ENCODE data around the gene KCNK17.

KCNK17 gene

DNA sequence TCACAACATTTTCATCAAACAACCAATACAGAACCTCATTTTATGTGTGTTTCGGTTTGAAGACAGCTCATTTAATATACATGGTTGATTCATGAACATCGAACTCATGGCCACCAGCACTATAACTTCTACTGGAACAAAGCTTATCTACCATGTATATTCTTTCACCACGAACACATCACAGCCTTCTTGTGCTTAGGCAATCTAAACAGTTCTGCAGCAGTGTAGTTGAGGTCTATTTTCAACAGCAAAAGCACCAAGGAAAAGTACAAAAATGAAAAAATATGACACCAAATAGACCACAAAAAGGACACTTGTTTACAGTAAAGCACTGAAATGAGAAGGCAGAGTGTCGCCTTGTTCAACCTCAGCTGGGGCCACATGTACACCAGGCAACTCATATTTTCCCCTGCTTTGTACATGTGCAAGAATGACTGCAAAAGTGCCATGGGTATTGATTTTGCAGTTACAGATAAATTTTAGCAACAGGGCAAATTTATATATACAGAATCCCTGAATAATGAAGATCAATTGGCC lies 59.2 kb downstream of the KCNK17 start:
- no peaks in the 10 kb centered on the region for H3K9me2 ChIP-seq (replicated peaks; ENCODE audit: low read depth, low read length)
- no peaks in the 10 kb centered on the region for H3K79me2 ChIP-seq (ENCODE audit: insufficient read depth, low read length)
- H3K9ac ChIP-seq (ENCODE audit: low read depth, low read length, poor library complexity, severe bottlenecking) = no peak overlapping the region
- no peaks in the 10 kb centered on the region for H3K27me3 ChIP-seq (ENCODE audit: insufficient read depth, low read length, poor library complexity, severe bottlenecking)
- H3K36me3 ChIP-seq (ENCODE audit: insufficient read depth, low read length) = no peaks in the 10 kb centered on the region
- no peaks in the 10 kb centered on the region for H3F3A ChIP-seq (ENCODE audit: low read depth)
- TF ChIP-seq CTCF (conservative IDR thresholded peaks at IDR 0.05; ENCODE audit: low read length) = no peak
- no peak for TF ChIP-seq EZH2phosphoT487 (IDR thresholded peaks at IDR 0.05; ENCODE audit: borderline replicate concordance)
- H3K4me3 ChIP-seq (ENCODE audit: low read length, poor library complexity, severe bottlenecking) = no peak overlapping the region
- no peaks in the 10 kb centered on the region for H3K9me3 ChIP-seq (ENCODE audit: insufficient read depth, low read depth, low read length)
- no peak overlapping the region for H2AFZ ChIP-seq (ENCODE audit: low read length)
- H3K4me1 ChIP-seq (ENCODE audit: insufficient read depth, low read length, poor library complexity, severe bottlenecking) = peaks cover 5% of the 10 kb centered on the region
- H3K4me2 ChIP-seq (ENCODE audit: low read depth, low read length, poor library complexity, severe bottlenecking) = no peak overlapping the region
- H4K20me1 ChIP-seq (ENCODE audit: insufficient read depth, low read length, poor library complexity, severe bottlenecking) = no peaks in the 10 kb centered on the region

GRCh38 chr6:39251406-39251805 lies 62.8 kb downstream of the KCNK17 start:
- no peaks in the 10 kb centered on the region for H3F3A ChIP-seq (ENCODE audit: low read depth)
- H2AFZ ChIP-seq (ENCODE audit: low read length) = no peak overlapping the region
- no peak for TF ChIP-seq CTCF (conservative IDR thresholded peaks at IDR 0.05; ENCODE audit: low read length)
- TF ChIP-seq EZH2phosphoT487 (IDR thresholded peaks at IDR 0.05; ENCODE audit: borderline replicate concordance) = no peak
- no peaks in the 10 kb centered on the region for H3K36me3 ChIP-seq (ENCODE audit: insufficient read depth, low read length)
- H3K9me2 ChIP-seq (replicated peaks; ENCODE audit: low read depth, low read length) = no peaks in the 10 kb centered on the region
- no peak overlapping the region for H3K4me3 ChIP-seq (ENCODE audit: low read length, poor library complexity, severe bottlenecking)
- no peaks in the 10 kb centered on the region for H4K20me1 ChIP-seq (ENCODE audit: insufficient read depth, low read length, poor library complexity, severe bottlenecking)
- H3K4me2 ChIP-seq (ENCODE audit: low read depth, low read length, poor library complexity, severe bottlenecking) = no peak overlapping the region
- peaks cover 3% of the 10 kb centered on the region for H3K4me1 ChIP-seq (ENCODE audit: insufficient read depth, low read length, poor library complexity, severe bottlenecking)
- no peaks in the 10 kb centered on the region for H3K27me3 ChIP-seq (ENCODE audit: insufficient read depth, low read length, poor library complexity, severe bottlenecking)
- no peaks in the 10 kb centered on the region for H3K9me3 ChIP-seq (ENCODE audit: insufficient read depth, low read depth, low read length)
- no peaks in the 10 kb centered on the region for H3K79me2 ChIP-seq (ENCODE audit: insufficient read depth, low read length)
- no peak overlapping the region for H3K9ac ChIP-seq (ENCODE audit: low read depth, low read length, poor library complexity, severe bottlenecking)

DNA sequence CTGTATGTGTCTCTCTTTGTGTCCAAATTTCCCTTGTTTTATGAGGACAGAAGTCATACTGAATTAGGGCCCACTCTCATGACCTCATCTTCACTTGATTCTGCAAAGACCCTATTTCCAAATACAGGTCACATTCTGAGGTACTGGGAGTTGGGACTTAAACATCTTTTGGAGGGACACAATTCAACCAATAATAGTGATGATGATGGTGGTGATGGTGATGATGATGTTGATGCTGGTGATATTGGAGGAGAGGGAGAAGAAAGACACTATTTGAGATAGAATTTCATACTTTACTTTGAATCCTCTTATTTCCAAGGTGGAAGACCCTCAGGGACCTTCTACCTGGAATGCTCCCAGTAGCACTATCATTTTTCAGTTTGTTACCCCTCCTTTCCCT lies 63.7 kb downstream of the KCNK17 start:
- no peak for TF ChIP-seq CTCF (conservative IDR thresholded peaks at IDR 0.05; ENCODE audit: low read length)
- TF ChIP-seq EZH2phosphoT487 (IDR thresholded peaks at IDR 0.05; ENCODE audit: borderline replicate concordance) = no peak
- no peak overlapping the region for H3K4me2 ChIP-seq (ENCODE audit: low read depth, low read length, poor library complexity, severe bottlenecking)

More for the DNA sequence above, 63.7 kb downstream of the KCNK17 start:
- H2AFZ ChIP-seq (ENCODE audit: low read length) = no peak overlapping the region
- no peaks in the 10 kb centered on the region for H4K20me1 ChIP-seq (ENCODE audit: insufficient read depth, low read length, poor library complexity, severe bottlenecking)
- H3K27me3 ChIP-seq (ENCODE audit: insufficient read depth, low read length, poor library complexity, severe bottlenecking) = no peaks in the 10 kb centered on the region
- H3K9me3 ChIP-seq (ENCODE audit: insufficient read depth, low read depth, low read length) = no peaks in the 10 kb centered on the region
- no peaks in the 10 kb centered on the region for H3K36me3 ChIP-seq (ENCODE audit: insufficient read depth, low read length)
- H3K79me2 ChIP-seq (ENCODE audit: insufficient read depth, low read length) = no peaks in the 10 kb centered on the region
- H3F3A ChIP-seq (ENCODE audit: low read depth) = no peaks in the 10 kb centered on the region
- H3K9me2 ChIP-seq (replicated peaks; ENCODE audit: low read depth, low read length) = no peaks in the 10 kb centered on the region
- no peak overlapping the region for H3K4me3 ChIP-seq (ENCODE audit: low read length, poor library complexity, severe bottlenecking)
- no peaks in the 10 kb centered on the region for H3K4me1 ChIP-seq (ENCODE audit: insufficient read depth, low read length, poor library complexity, severe bottlenecking)
- no peak overlapping the region for H3K9ac ChIP-seq (ENCODE audit: low read depth, low read length, poor library complexity, severe bottlenecking)
